NCI-H2171 (cell line): Measurements from ENCODE around the gene RAN.
"Not testable (repeated sequence)": the region's sequence is repeated elsewhere in the genome, so short reads cannot be mapped to it uniquely, and the experiment has no call there.

ENCODE experiments used
- DNase-seq: peaks from one replicate; lab custom pipeline; 2025; lab: John Stamatoyannopoulos, UW

Gene RAN

DNA sequence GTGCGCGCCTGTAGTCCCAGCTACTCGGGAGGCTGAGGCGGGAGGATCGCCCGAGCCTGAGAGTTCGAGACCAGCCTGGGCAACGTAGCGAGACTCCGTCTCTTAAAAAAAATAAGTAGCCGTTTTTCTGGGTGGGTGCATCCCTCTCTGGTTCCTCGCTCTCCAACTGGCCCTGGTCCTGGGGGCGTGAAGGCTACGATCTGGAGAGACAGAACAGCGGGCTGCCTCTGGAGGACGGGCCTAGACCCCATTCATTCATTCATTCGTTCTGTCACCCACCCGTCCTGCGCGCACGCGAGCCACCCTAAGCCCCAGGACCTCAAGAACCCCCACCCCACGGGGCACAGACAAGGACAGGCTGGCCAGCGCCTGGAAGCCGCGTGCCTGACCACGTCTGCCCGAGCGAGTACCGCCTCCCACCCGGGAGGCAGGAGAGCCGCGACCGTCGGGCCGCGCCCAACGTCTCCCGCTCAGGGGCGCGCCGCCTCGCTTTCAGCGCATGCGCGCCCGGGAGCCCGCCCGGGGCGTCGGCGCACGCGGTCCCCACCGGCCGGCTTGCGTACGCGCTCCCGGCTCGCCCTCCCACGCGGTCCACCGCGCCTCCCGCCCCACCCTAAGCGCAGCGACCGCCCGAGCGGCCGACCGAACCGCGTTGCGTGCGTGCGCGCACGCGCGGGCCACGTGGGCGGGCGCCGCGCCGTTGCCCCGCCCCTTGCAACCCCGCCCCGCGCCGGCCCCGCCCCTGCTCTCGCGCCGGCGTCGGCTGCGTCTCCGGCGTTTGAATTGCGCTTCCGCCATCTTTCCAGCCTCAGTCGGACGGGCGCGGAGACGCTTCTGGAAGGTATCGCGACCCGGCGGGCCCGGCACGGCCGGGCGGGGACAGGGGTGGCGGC, at the start of gene RAN:
Gene RAN (plus strand): TSS at position 781 of the 893 bp plus-strand sequence. CDS start 528 bp downstream, outside the sequence.
- DNase-seq: peak; percentile 94

- DNase-seq: no peak
Observed at GRCh38 chr12:130825771-130826150, 46.1 kb upstream of the RAN start.

DNA sequence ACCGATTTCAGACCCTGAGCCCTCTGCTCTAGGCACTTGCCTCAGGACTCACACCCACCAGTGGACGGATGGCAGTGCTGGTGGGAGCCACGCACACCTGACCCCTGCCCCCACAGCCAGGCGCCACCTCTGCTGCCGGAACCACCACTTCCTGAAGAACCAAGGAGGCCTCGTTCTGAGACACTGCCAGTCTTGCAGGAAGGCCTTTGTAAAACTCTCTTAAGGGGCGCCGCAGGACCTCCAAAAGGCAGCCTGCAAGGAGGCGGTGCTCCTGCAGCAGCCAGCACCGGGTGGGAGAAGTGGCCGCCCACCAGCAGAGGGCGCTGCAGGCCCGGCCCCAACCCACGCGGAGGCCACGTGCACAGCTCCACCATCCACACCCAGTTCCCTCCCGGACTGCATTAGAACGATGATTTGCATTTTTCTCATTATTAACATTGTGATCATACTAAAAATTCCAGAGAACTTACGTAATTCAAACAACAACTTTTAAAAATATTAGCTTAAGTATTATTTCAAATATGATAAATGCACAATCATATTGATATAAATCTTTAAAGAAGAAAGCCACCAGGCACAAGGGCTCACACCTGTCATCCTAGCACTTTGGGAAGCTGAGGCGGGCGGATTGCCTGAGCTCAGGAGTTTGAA, 45.6 kb upstream of the RAN start:
- no peak for DNase-seq

DNA sequence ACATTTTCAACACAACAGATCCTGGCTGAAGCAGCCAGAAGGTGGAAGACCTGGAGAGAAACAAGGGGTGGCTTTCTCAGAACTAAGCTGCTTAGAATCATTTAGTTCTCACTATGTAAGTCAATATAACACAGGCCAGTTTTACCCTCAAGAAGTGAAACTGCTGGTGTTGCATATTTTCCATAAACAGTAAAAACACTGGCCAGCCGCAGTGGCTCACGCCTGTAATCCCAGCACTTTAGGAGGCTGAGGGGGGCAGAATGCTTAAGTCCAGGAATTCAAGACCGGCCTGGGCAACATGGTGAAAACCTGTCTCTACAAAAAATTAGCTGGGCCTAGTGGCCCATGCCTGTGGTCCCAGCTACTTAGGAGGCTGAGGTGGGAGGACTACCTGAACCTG, 44.4 kb upstream of the RAN start:
- no peak for DNase-seq

GRCh38 chr12:130828895-130829294, 43.0 kb upstream of the RAN start:
- DNase-seq: no peak

DNA sequence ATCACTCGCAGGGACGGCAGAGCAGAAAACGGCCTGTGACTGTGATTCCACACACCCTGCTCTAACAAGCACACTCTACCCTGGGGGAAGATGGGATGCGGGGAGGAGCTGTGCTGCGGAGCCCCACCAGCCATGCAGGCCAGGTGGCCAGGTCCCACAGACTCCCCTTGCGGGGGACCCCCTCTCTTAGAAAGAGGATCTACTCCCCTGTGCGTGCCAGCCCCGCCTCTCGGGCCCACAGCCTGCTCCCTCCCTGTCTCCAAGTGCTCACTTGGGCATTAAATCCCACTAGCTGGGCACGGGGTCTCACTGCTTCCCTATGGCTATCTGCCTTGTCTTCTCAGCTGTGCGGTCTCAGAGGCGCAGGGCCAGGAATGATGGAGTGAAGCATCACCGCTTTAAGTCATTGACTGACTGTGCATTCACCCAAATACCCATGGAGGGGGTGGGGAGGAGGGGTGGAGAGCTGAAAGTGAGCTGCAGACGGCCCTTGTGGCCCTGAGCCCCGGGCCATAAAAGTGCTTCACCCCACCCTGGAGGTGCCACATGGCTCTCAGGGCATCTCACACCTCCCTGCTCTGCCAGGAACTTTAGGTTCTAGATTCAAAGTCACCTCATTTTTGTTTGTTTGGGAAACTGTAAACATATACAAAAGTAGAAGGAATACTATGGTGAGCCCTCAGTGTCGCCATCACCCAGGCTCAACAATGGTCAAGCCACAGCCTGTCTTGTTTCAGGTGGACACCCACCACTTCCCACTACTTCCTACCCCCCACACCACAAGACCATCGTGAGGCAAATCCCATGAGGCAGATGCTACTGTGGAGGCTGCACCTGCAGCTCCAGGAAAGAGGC, 42.2 kb upstream of the RAN start:
- no peak for DNase-seq

GRCh38 chr12:130830246-130830551, 41.7 kb upstream of the RAN start:
- DNase-seq: no peak

- no peak for DNase-seq
Observed at GRCh38 chr12:130831246-130831645, 40.6 kb upstream of the RAN start.

- DNase-seq: peak; percentile 30
Observed at GRCh38 chr12:130831876-130832405, 39.9 kb upstream of the RAN start.

- DNase-seq: no peak
Observed at GRCh38 chr12:130832561-130833209, 39.2 kb upstream of the RAN start.

GRCh38 chr12:130835011-130835410, 36.9 kb upstream of the RAN start:
- no peak for DNase-seq

GRCh38 chr12:130835436-130835835, 36.4 kb upstream of the RAN start:
- no peak for DNase-seq

DNA sequence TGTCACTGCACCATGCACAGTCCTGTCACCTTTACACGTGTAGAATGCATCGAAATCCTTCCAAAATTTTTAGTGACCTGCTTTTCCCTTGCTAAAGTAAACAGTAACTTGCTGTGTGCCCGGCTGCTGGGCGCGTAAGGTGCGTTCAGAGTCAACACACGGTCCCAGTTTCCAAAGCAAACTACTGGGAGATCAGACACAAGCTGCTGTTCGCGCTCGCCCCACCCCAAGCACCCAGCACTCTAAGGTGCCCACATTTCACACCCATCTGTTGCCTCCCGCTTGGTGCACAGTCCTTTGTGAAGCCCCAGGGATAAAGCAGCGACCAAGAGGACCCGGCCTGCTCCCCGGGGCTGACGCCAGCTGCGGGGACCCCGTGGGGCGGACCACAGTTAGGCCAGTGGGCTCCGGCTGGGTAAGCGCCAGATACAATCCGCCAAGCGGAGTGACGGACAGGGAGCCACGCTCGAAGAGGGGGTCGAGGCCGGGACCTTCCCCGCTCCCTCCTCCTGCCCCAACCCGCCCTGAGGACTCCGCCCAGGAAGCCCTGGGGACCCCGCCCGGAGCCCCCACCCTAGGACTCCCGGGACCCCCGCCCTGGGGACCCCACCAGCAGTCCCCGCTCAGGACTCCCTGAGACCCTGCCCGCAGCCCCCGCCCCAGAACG, 33.4 kb upstream of the RAN start:
- DNase-seq: peak; percentile 53

- peak; percentile 72 for DNase-seq
Observed at GRCh38 chr12:130838951-130839769, 32.7 kb upstream of the RAN start, which contains the start of gene STX2. STX2 (minus strand) TSS chr12:130839250; CDS start chr12:130839099, 151 bp downstream.

- DNase-seq: no peak
Observed at GRCh38 chr12:130839770-130840404, 32.0 kb upstream of the RAN start.

DNA sequence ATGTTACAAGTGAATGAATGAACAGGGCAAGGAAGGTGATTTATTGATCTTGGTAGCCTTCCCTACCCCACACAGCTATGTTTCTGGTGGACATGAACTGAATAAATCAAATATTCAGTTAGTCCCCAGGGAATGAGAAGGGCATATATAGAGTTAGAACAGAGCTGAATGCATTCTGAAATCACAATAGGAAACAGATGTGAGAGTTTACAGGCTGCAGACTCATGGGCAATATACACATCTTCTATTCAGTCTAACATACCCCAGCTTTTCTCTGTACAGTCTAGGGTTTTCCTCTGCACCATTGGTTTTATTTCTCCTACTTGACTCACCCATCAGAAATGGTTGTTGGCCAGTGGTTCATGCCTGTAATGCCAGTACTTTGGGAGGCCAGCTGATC, 25.5 kb upstream of the RAN start:
- DNase-seq: no peak

DNA sequence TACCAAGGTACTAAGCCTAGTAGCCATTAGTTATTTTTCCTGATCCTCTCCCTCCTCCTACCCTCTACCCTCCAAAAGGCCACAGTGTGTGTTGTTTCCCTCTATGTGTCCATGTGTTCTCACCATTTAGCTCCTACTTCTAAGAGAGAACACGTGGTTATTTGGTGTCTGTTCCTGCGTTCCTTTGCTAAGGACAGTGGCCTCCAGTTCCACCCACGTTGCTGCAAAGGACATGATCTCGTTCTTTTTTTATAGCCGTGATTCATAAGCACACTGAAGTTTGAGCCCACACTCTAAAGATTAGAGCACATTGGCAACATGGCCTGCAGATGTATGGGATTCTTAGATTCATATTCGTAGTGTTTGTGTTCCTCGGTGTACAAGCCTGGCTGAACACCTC, 24.8 kb upstream of the RAN start:
- DNase-seq: no peak

DNA sequence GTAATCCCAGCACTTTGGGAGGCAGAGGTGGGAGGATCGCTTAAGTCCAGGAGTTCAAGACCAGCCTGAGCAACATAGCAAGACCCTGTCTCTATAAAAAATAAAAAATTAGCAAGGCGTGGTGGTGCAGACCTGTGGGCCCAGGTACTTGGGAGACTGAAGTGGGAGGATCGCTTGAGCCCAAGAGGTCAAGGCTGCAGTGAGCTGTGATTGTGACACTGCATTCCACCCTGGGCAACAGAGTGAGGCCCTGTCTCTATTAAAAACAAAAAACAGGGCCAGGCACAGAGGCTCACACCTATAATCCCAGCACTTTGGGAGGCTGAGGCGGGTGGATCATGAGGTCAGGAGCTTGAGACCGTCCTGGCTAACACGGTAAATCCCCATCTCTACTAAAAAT, 23.8 kb upstream of the RAN start:
- DNase-seq: not testable (repeated sequence)

GRCh38 chr12:130848785-130849305, 23.0 kb upstream of the RAN start:
- DNase-seq: not testable (repeated sequence)
